Activated CD8-positive, alpha-beta memory T cell treated with anti-CD3 and anti-CD28 coated beads, Interleukin-2, amount 50 U/mL, for 4 hours (primary cell): ENCODE data around the gene EVI5.
"Not testable (repeated sequence)": the region's sequence is repeated elsewhere in the genome, so short reads cannot be mapped to it uniquely, and the experiment has no call there.

Experiments used
- DNase-seq: peaks from one replicate; pipeline ENCODE4 v3.0.0-alpha.2; 2020

The EVI5 gene

DNA sequence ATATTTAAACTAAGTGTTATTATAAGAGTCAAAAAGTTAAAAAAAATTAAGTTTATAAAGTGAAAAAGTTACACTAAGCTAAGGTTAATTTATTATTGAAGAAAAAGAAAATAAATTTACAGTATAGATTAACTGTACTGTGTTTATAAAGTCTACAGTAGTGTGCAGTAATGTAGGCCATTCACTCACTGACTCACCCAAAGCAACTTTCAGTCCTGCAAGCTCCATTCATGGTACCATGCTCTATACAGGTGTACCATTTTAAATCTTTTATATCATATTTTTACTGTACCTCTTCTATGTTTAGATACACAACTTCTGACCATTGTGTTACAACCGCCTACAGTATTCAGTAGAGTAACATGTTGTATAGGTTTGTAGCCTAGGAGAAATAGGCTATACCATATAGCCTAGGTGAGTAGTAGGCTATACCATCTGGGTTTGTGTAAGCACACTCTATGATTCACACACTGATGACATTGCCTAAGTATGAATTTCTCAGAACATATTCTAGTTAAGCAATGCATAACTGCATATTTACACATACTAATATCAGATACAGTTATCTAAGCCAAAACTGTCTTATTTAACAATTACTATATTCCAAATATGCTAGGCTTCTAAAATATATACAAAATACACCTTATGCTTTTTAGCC, 217.6 kb downstream of the EVI5 start:
- no peak for DNase-seq

DNA sequence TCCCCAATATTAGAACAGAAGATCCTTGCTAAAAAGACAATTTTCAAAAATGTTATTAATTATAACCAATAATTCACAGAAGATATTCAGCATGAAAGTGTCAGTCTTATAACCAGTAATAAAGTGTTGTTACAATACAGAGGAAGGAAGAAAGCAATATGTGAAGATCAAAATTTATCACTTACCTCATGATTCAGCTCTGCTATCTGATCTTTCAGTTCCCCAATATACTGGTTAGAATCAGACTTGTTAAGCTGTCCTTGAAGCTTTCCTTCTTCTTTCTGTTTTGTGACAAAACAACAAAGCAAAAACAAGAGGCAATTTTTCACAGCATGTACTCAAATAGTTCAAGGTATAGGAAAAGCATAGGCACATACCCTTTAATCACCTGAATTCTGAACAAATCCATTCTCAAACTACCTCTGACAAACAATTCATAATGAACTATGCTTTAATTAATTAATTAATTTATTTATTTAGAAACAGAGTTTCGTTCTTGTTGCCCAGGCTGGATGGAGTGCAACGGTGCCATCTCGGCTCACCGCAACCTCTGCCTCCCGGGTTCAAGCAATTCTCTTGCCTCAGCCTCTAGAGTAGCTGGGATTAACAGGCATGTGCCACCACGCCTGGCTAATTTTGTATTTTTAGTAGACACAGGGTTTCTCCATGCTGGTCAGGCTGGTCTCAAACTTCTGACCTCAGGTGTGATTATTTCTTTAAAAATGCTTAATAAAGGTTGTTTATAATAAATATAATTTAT, 221.3 kb downstream of the EVI5 start:
- no peak for DNase-seq

DNA sequence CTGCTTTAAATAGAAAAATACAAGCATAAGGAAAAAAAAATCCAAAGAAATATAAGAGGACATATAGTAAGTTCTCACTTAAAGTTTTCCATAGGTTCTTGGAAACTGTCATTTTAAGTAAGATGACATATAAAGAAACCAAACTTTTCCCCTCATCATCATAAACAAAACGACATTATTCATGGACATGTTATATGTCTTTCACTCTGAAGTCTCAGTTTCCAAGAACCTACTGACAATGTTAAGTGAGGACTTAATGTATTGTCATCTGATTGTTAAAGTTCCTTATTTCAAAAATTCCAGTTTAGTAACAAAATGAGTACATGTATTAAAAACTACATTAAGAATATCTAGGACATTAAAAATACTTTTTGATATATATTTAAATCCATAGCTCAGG, 228.6 kb downstream of the EVI5 start:
- no peak for DNase-seq

DNA sequence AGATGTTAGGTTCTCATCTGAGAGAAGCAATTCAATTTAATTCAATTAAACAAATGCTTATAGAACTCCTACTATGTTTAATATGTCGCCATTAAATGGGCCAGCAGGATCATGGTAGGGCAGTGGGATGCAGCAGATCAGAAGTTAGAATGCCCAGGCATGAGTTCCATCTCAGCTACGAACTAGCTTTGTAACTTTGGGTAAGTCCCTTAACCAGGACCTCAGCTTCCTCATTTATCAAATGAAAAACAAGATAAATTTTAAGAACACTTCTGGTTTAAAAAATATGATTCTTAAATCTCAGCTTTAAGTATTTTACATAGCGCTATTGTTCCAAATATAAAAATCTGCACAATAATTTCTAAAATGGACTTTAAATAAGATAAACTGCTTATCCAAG, 230.7 kb downstream of the EVI5 start:
- DNase-seq: no peak

DNA sequence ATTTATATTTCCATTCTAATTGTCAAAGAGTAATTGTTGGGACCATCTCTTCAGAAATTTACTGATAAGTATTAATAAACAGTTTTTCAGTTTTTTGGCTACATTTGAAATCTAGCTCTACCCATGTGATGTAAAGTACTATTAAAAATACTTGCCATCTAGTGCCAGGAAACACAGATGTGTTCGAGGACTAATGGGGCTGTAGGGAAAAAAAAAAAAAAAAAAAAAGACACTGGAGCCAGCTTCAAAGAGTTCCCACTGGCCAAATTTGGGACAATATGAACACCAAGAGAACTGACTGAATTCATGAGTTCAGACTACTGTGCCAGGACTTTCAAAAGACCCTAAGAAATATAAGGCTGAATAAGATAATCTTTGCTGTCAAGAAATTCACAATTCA, 233.0 kb downstream of the EVI5 start:
- no peak for DNase-seq

DNA sequence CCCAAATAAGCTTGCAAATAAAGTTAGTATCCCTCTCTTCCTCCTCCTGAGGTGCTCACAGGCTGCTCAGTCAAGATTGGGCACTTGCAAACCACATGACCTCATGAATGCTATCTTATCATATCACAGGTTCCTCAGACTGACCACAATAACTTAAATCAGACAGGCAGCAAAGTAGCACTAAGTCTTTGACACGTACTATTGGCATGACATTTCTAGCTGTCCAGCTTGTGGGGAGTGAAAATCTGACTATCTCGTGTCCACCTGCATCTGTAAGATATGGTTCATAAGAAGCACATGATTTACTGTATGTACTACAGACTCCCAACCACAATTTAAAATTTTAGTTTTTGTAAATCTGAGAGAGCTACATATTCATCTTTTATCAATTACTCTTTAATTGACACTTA, 240.1 kb downstream of the EVI5 start:
- no peak for DNase-seq

DNA sequence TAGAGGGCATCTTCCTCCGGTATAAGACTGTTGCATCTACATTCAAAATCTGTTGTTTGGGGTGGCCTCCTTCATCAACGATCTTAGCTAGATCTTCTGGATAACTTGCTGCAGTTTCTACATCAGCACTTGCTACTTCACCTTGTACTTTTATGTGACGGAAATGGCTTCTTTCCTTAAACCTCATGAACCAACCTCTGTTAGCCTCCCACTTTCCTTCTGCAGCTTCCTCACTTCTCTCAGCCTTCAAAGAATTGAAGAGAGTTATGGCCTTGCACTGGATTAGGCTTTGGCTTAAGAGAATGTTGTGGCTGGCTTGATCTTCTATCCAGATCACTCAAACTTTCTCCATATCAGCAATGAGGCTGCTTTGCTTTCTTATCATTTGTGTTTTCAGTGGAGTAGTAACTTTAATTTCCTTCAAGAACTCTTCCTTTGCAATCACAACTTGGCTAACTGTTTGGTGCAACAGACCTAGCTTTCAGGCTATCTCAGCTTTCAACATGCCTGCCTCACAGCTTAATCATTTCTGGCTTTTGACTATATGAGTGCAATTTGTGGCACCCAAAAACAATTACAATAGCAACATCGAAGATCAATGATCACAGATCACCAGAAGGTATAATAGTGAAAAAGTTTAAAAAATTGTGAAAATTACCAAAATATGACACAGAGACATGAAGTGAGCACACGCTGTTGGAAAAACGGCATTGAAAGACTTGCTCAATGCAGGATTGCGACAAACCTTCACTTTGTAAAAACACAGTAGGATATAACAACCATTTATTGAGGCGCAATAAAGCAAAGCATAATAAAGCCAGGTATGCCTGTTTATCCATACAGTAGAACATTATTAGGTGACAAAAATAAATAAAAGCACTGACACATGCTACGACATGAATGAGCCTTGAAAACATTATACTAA, 241.5 kb downstream of the EVI5 start:
- no peak for DNase-seq

DNA sequence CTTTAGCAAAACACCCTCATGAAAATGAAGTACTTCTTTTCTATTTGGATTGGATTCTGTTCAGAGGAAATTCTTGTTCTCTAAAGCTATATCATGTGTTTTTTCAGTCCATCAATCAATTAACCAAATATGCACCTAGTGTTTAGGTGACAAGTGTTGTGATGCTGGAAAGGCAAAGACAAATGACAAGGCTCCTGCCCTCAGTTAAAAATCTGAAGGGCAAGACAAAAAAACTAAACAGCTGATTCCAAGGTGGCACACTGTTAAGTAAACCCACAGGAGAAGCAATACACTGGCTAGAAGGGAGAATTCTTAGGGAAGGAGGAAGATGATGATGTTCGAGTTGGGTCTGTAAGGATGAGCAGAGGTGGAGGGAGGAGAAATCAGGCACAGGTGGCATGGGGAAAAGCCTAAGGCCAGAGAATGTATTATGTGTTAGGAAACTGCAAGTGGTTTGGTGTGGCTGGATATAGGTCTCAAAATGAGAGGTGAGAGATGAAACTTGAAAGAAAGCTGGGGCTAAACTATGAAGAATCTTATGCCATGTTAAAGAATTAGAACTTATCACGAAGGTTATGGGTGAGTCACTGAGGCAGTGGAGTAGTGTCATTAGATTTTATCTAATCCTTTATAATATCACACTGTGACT, 246.4 kb downstream of the EVI5 start:
- DNase-seq: no peak

DNA sequence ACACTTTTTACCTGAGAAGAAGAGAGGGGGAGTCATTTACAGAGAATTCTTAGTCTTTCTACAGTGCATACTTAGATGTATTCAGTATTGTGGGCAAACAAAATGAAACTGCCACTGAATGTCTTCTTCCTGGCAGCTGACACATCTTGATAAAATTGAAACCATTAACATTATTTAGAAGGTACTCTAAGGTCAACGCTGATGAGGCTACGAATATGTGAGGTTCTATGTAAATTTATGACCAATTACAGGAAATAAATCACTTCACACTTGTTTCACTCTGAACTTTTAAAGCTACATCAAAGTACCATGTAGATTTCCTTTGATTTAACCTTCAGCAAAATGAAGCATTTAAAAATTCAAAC, 246.9 kb downstream of the EVI5 start:
- DNase-seq: no peak

DNA sequence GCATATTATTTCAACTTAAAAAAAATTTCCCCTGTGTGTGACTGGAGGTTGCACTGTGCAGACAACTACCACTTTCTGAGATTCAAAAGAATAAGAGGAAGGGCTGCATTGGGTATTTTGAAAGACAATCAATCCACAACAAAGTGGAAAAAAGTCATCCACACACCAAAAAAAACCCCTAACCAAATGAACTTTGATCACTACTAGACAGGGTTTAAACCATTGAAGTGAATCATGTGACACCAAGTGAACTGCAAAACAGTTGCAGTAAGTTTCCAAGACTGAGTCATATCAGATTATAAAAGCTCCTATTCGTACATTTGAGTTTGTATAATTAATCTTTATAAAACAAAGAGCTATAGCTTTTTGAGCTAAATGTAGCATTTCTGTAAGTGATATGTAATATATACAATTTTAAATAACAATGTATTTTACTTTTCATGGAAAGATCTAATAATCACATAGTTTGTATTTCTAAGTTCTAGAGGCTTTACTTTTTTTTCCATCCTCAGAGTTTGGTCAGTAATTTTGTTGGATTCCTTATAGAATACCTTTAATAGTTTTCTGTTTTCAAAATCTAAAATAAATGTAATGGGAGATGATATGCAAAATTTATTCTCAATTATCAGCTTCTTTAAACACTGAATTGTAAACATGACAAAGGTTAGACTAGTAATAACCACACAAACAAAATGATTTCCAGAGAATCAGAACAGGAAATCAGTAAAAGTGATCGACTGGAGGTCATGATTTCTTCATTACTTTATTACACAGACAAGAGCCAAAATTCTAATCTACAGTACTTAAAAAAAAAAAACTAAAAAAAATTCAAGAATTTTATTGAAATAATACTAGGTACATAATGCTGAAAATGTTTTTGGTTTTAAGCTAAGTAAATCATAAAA, 247.7 kb downstream of the EVI5 start:
- DNase-seq: no peak

DNA sequence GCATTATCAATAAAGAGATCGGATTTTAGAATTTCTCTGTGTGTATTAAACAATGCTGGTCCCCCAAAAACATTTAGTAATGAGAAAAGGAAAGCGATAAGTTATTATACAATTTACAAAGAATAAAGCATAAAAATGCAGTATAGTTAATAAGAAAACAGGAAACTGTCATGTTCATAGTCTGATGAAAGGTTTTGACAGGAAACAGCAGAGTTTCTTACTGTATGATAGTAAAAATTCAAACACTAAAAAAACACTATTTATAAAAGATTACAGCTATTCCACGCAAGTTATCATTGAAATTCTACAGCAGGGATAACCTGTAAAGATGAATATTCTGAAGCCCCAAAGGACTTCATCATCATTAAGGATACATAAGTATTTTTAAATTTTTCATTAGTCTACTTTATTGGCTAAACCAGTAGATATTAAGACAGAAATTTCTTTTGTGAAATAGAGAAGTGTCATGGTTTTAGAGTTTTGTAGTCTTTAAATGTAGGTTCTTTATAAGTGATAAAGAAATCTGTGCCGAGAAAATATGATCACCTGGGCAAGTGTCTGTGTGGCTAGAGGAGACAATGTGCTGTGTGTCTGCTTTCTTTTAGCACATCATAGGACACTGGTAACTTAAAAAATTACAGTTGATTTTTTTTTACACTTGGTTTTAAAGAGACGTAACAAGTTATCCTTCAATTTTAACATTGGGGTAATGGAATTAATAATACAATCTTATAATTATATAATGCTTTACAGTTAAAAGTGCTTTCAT, 248.5 kb downstream of the EVI5 start:
- DNase-seq: no peak

DNA sequence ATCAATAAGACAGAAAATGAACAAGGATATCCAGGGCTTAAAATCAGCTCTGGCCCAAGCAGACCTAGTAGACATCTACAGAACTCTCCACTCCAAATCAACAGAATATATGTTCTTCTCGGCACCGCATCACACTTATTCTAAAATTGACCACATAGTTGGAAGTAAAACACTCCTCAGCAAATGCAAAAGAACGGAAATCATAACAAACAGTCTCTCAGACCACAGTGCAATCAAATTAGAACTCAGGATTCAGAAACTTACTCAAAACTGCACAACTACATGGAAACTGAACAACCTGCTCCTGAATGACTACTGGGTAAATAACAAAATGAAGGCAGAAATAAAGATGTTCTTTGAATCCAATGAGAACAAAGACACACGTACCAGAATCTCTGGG, 252.5 kb downstream of the EVI5 start:
- DNase-seq: not testable (repeated sequence)

DNA sequence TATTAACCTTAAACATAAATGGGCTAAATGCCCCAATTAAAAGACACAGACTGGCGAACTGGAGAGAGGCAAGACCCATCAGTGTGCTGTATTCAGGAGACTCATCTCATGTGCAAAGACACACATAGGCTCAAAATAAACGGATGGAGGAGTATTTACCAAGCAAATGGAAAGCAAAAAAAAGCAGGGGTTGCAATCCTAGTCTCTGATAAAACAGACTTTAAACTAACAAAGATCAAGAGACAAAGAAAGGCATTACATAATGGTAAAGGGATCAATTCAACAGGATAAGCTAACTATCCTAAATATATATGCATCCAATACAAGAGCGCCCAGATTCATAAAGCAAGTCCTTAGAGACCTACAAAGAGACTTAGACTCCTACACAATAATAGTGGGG, 253.0 kb downstream of the EVI5 start:
- not testable (repeated sequence) for DNase-seq

DNA sequence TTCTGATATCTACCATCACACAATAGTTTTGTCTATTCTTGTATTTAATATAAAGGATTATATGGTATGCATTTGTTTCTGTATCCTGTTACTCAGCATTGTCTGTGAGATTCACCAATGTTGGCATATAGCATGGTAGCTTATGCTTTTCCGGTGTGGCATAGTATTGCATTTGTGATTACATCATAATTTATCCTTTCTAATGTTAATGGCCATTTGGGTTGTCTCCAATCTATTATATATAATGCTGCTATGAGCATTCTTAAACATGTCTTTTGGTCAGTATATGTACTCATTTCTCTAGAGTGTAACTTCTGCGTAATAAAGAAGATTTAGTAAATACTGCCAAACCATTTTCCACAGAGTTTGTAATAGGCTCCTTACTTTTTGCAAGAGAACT, 257.2 kb downstream of the EVI5 start:
- no peak for DNase-seq

DNA sequence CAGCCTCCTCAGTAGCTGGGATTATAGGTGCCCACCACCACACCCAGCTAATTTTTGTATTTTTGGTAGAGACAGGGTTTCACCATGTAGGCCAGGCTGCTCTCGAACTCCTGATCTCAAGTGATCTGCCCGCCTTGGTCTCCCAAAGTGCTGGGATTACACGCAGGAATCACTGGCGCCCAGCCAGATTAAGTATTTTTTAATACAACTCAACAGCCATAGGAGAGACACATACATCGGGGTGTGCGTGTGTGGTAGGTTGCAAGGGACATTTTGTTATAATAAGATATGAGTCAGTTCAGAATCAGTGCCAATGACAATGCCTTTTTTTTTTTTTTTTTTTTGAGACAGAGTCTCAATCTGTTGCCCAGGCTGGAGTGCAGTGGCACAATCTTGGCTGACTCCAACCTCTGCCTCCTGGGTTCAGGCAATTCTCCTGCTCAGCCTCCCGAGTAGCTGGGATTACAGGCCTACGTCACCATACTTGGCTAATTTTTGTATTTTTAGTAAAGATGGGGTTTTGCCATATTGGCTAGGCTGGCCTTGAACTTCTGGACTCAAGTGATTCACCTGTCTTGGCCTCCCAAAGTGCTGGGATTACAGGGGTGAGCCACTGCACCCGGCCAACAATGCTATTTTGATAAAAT, 259.8 kb downstream of the EVI5 start:
- DNase-seq: not testable (repeated sequence)

DNA sequence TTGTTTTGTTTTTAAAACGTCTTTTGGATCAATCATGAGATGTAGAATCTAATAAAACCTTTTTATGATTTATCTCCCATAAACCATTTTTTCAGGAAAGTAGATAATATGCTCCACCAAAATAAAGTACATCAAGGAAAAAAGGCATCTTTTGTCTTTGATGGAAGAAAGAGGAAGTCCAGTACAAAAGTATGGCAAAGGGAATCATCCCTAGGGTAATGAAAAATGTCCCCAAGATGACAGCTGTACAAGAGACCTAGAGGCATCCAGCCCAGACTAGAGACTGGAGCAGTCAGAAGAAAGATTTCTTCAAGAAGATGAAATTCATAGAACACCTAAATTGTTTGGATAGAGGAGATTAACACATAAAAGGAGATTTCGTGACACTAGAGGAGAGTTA, 265.9 kb downstream of the EVI5 start:
- DNase-seq: no peak

DNA sequence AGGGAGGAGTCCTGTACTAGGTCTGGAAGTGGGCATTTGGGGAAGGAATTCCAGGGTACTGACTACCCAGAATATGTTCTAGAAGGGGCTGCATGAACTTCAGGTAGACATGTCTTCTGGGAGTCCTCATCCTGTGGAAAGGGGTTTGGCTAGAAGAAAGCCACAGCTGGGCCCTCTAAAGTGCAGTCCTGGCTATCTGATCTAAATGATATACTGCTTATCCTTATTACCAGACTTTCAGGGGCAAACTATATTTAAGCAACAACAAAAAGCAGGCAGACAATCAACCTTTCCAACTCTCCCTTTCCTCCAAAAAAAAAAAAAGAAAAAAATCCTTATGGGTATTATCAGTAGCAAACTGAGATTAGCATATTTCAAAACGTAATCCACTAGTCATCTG, 268.3 kb downstream of the EVI5 start:
- DNase-seq: no peak

DNA sequence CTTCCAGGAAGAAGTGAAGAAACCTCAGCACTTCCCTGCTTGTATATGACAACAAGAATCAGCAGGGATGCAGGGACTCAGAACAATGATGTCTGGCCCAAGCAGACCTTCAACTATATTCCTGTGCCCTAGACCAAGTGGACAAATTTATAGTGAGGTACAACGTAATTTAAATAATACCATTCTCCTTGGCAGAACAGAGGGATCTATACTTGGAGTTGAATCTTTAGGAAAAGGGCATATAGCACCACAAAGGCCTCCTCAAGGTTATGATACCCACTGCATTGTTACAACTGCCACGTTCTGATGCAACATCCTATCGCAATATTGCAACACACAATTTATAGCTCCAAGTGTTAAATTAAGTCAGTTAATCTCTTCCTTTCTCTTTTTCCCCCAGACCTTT, 269.1 kb downstream of the EVI5 start:
- DNase-seq: no peak

DNA sequence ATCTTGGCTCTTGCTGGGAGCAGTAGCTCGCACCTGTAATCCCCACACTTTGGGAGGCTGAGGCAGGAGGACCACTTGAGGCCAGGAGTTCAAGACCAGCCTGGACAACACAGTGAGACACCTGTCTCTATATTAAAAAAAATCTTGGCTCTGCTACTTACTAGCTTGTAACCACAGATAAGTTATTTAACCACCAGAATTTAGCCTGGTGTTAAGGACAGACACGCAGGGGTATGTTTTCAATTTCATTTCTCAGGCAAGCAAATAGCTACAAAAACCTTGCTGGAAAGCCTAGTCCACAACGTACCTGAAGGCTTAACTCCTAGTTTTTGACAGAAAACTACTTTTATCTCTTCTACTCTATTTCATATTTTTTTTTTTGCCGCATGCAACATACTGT, 273.4 kb downstream of the EVI5 start:
- DNase-seq: no peak

DNA sequence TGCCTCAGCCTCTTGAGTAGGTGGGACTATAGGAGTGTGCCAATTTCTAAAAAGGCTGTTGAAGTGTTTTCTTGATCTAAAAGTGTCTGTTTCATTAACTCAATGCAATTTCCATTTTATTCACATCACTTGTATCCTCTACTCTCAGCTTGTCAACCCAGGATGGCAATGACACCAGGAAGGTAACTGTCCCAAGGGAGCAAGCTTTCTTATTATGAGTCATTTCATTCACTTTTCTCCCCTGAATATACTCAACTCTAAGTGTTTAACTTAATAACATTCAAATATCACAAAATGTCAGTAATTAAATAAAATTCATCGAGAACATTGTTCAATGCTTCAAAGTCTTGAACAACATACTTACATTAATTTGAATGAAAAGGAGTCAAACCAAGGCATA, 275.3 kb downstream of the EVI5 start:
- no peak for DNase-seq
